ENCODE results near the gene CENPN. TPM values are rescaled to one million over a fixed set of nuclear protein-coding genes. Genes with fewer than 3 reads are reported as not detected.

Gene CENPN
- total and polyA plus RNA-seq, 10 of the 15 experiments (the other 5 are each of a cell fraction or from before 2014, with no cell fraction given): 39.8 to 143 (median 66.8) TPM

DNA sequence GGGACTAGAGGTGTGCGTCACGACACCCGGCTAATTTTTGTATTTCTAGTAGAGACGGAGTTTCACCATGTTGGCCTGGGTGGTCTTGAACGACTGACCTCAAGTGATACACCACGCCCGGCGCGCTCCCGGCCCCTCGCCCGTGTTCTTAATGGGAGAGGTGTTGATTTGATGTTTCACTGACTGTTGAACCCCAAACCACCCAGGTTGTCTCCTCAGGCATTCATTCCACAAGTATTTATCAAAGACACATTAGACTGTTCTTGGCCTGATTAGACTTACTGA lies 1.4 kb downstream of the CENPN start (continued):
- TF ChIP-seq, protein P1, sequence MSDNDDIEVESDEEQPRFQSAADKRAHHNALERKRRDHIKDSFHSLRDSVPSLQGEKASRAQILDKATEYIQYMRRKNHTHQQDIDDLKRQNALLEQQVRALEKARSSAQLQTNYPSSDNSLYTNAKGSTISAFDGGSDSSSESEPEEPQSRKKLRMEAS (IDR thresholded peaks at IDR 0.05; ENCODE audit: low read depth, low read length): no peak
- no peak for TF ChIP-seq NRF1 (conservative IDR thresholded peaks at IDR 0.05; ENCODE audit: low read depth, low read length)
- no peak for TF ChIP-seq WRNIP1 (IDR thresholded peaks at IDR 0.05; ENCODE audit: borderline replicate concordance, low read depth, low read length)
- no peak for TF ChIP-seq BHLHE40 (IDR thresholded peaks at IDR 0.05; ENCODE audit: borderline replicate concordance in 1 of 2, low read depth in 2 of 2, low read length in 1 of 2)
- TF ChIP-seq NBN (IDR thresholded peaks at IDR 0.05): no peak
- TF ChIP-seq, protein P2, sequence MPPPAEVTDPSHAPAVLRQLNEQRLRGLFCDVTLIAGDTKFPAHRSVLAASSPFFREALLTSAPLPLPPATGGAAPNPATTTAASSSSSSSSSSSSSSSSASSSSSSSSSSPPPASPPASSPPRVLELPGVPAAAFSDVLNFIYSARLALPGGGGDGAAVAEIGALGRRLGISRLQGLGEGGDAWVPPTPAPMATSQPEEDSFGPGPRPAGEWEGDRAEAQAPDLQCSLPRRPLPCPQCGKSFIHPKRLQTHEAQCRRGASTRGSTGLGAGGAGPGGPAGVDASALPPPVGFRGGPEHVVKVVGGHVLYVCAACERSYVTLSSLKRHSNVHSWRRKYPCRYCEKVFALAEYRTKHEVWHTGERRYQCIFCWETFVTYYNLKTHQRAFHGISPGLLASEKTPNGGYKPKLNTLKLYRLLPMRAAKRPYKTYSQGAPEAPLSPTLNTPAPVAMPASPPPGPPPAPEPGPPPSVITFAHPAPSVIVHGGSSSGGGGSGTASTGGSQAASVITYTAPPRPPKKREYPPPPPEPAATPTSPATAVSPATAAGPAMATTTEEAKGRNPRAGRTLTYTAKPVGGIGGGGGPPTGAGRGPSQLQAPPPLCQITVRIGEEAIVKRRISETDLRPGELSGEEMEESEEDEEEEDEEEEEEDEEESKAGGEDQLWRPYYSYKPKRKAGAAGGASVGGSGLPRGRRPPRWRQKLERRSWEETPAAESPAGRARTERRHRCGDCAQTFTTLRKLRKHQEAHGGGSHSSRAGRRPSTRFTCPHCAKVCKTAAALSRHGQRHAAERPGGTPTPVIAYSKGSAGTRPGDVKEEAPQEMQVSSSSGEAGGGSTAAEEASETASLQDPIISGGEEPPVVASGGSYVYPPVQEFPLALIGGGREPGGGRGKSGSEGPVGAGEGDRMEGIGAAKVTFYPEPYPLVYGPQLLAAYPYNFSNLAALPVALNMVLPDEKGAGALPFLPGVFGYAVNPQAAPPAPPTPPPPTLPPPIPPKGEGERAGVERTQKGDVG (CRISPR knock-in tag; IDR thresholded peaks at IDR 0.05): no peak
- TF ChIP-seq GATAD2B (conservative IDR thresholded peaks at IDR 0.05; ENCODE audit: low read depth): no peak
- TF ChIP-seq ZNF207 (IDR thresholded peaks at IDR 0.05; ENCODE audit: borderline replicate concordance): no peak
- TF ChIP-seq, protein P3, sequence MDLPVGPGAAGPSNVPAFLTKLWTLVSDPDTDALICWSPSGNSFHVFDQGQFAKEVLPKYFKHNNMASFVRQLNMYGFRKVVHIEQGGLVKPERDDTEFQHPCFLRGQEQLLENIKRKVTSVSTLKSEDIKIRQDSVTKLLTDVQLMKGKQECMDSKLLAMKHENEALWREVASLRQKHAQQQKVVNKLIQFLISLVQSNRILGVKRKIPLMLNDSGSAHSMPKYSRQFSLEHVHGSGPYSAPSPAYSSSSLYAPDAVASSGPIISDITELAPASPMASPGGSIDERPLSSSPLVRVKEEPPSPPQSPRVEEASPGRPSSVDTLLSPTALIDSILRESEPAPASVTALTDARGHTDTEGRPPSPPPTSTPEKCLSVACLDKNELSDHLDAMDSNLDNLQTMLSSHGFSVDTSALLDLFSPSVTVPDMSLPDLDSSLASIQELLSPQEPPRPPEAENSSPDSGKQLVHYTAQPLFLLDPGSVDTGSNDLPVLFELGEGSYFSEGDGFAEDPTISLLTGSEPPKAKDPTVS (IDR thresholded peaks at IDR 0.05; ENCODE audit: low read depth, low read length): no peak

Data from GM12878 (cell line).